ENCODE measurements around the gene UVSSA. TPM values are rescaled to one million over a fixed set of nuclear protein-coding genes. Genes with fewer than 3 reads are reported as not detected.

UVSSA gene
- total and polyA plus RNA-seq, 9 of the 15 experiments (the other 6 are each of a cell fraction or from before 2014, with no cell fraction given), result 0.21 to 14.6 (median 3.3) TPM

- CTCF ChIA-PET (ENCODE audit: low intra/inter-chr PET ratio), result no interaction called here
- ATAC-seq (no peak), DNase-seq (ENCODE audit: extremely low read depth in 1 of 4, low spot score in 3 of 4) (no peak), FAIRE-seq (no peak)
- Histone ChIP-seq H3K27me3 (ENCODE audit: control insufficient read depth in 2 of 2, insufficient read depth in 2 of 2, low read length in 2 of 2) (no peaks in the 10 kb centered on the region), H3K4me1 (replicated peaks in 1 of 2; ENCODE audit: control insufficient read depth in 2 of 2, insufficient read depth in 2 of 2, low read length in 2 of 2) (peaks cover 0 to 14% of the 10 kb centered on the region in 2 experiments; a peak in 2 of 5 replicates), H4K20me1 (replicated peaks; ENCODE audit: control insufficient read depth, insufficient read depth, low read length) (no peaks in the 10 kb centered on the region; the same call in 1 of the 2 replicates), H3K79me2 (ENCODE audit: control insufficient read depth, insufficient read depth, low read length) (peaks cover 3% of the 10 kb centered on the region; the same call in 2 of the 3 replicates), H3K4me2 (ENCODE audit: insufficient read depth, low read length) (no peak overlapping the region), H3K9me1 (ENCODE audit: control insufficient read depth, insufficient read depth, low read length) (no peaks in the 10 kb centered on the region), H3K9ac (ENCODE audit: insufficient read depth in 1 of 2, low read depth in 2 of 2, low read length in 2 of 2) (no peak overlapping the region), H3K9me3 (replicated peaks; ENCODE audit: control insufficient read depth, insufficient read depth, low read depth, low read length) (no peaks in the 10 kb centered on the region), H3K4me3 (no peak overlapping the region), H3K36me3 (ENCODE audit: control insufficient read depth, insufficient read depth, low read length) (peaks cover 85% of the 10 kb centered on the region; the same call in 2 of the 3 replicates), H2AFZ (ENCODE audit: low read depth, low read length) (no peak overlapping the region), H3K27ac (ENCODE audit: extremely low read depth, low read depth, low read length) (no peak overlapping the region)
- no TSS peak for BruUV-seq (replicated peaks)
- in situ Hi-C loops (cut with MboI) (no loop called here), intact Hi-C loops (cut with micrococcal nuclease) (no loop called here)
- POLR2A ChIA-PET, result interaction anchor here (0.5 to 0.7 kb wide), 3 partner anchors 19 to 63 kb away, joined by 3 to 4 read pairs (median 3); no protein-coding TSS in a partner anchor
- WGBS (ENCODE audit: insufficient coverage, low coverage, missing lambda C conversion rate), result 96% methylated on average over 24 of the region's 30 CpGs
- TF ChIP-seq GTF3C2 (IDR thresholded peaks at IDR 0.05; ENCODE audit: borderline replicate concordance, extremely low read depth, insufficient read length) (no peak), MCM2 (IDR thresholded peaks at IDR 0.05; ENCODE audit: low read depth) (no peak), STAT5A (IDR thresholded peaks at IDR 0.05; ENCODE audit: borderline replicate concordance, low read length) (peak; percentile 10; the same call in 1 of the 2 replicates), THRA (IDR thresholded peaks at IDR 0.05) (no peak), POLR2AphosphoS5 (IDR thresholded peaks at IDR 0.05; ENCODE audit: control insufficient read depth, insufficient read depth, low read depth, low read length) (no peak), U2AF2 (optimal IDR thresholded peaks at IDR 0.05; ENCODE audit: low read depth, low read length) (no peak), ZNF407 (IDR thresholded peaks at IDR 0.05; ENCODE audit: low read depth) (no peak)
Observed at GRCh38 chr4:1326751-1327525, 20.1 kb upstream of the UVSSA start.

Measured in K562 (cell line).